ENCODE measurements around the gene MYLK.
A peak's percentile ranks its signal among the peaks of the same experiment; 100 is the strongest.

Gene MYLK

GRCh38 chr3:123884203-123884831 is at the start of gene MYLK:
MYLK (minus strand) TSS chr3:123884332; CDS start chr3:123793841, 90,491 bp downstream.
- Histone ChIP-seq H3K4me3 (ENCODE audit: low read length) (peak within 1 kb of the TSS; percentile 65; the same call in 1 of the 2 replicates), H3K36me3 (ENCODE audit: control insufficient read depth, insufficient read depth, low read length) (no peaks in the 10 kb centered on the region), H3K27ac (ENCODE audit: low read length) (no peak within 1 kb of the TSS), H3K9me3 (ENCODE audit: control insufficient read depth, insufficient read depth, low read length) (no peaks in the 10 kb centered on the region), H3K27me3 (ENCODE audit: control insufficient read depth, insufficient read depth, low read length) (no peaks in the 10 kb centered on the region), H3K4me1 (ENCODE audit: control insufficient read depth, insufficient read depth, low read length) (0 out of 2 replicates have a peak, but pooled peaks cover 2% of the 10 kb centered on the region)
- no CpG with 5 or more reads among the region's 70 CpGs for WGBS (ENCODE audit: insufficient coverage, insufficient read length)
- peak; percentile 91 for DNase-seq (ENCODE audit: low read depth, low spot score)

GRCh38 chr3:123930445-123930844 is 46.3 kb upstream of the MYLK start:
- Histone ChIP-seq H3K36me3 (ENCODE audit: control insufficient read depth, insufficient read depth, low read length) (no peaks in the 10 kb centered on the region), H3K27me3 (ENCODE audit: control insufficient read depth, insufficient read depth, low read length) (no peaks in the 10 kb centered on the region), H3K9me3 (ENCODE audit: control insufficient read depth, insufficient read depth, low read length) (no peaks in the 10 kb centered on the region), H3K27ac (ENCODE audit: low read length) (no peak overlapping the region), H3K4me3 (ENCODE audit: low read length) (no peak overlapping the region), H3K4me1 (ENCODE audit: control insufficient read depth, insufficient read depth, low read length) (no peaks in the 10 kb centered on the region)
- no peak for DNase-seq (ENCODE audit: low read depth, low spot score)

- Histone ChIP-seq H3K27ac (ENCODE audit: low read length) (no peak overlapping the region), H3K36me3 (ENCODE audit: control insufficient read depth, insufficient read depth, low read length) (no peaks in the 10 kb centered on the region), H3K4me1 (ENCODE audit: control insufficient read depth, insufficient read depth, low read length) (no peaks in the 10 kb centered on the region), H3K4me3 (ENCODE audit: low read length) (no peak overlapping the region), H3K9me3 (ENCODE audit: control insufficient read depth, insufficient read depth, low read length) (no peaks in the 10 kb centered on the region), H3K27me3 (ENCODE audit: control insufficient read depth, insufficient read depth, low read length) (no peaks in the 10 kb centered on the region)
- DNase-seq (ENCODE audit: low read depth, low spot score) = no peak
- no CpG with 5 or more reads among the region's 9 CpGs for WGBS (ENCODE audit: insufficient coverage, insufficient read length)
These were observed 45.2 kb upstream of the MYLK start for GRCh38 chr3:123929325-123929724.

GRCh38 chr3:123926396-123926795 is 42.3 kb upstream of the MYLK start:
- Histone ChIP-seq H3K9me3 (ENCODE audit: control insufficient read depth, insufficient read depth, low read length) (no peaks in the 10 kb centered on the region), H3K4me3 (ENCODE audit: low read length) (no peak overlapping the region), H3K27ac (ENCODE audit: low read length) (no peak overlapping the region), H3K4me1 (ENCODE audit: control insufficient read depth, insufficient read depth, low read length) (no peaks in the 10 kb centered on the region), H3K27me3 (ENCODE audit: control insufficient read depth, insufficient read depth, low read length) (no peaks in the 10 kb centered on the region), H3K36me3 (ENCODE audit: control insufficient read depth, insufficient read depth, low read length) (no peaks in the 10 kb centered on the region)
- no peak for DNase-seq (ENCODE audit: low read depth, low spot score)

GRCh38 chr3:123920868-123921267 is 36.7 kb upstream of the MYLK start:
- Histone ChIP-seq H3K9me3 (ENCODE audit: control insufficient read depth, insufficient read depth, low read length) (no peaks in the 10 kb centered on the region), H3K4me3 (ENCODE audit: low read length) (no peak overlapping the region), H3K4me1 (ENCODE audit: control insufficient read depth, insufficient read depth, low read length) (no peaks in the 10 kb centered on the region), H3K27me3 (ENCODE audit: control insufficient read depth, insufficient read depth, low read length) (no peaks in the 10 kb centered on the region), H3K36me3 (ENCODE audit: control insufficient read depth, insufficient read depth, low read length) (peaks cover 5% of the 10 kb centered on the region; the same call in 1 of the 2 replicates), H3K27ac (ENCODE audit: low read length) (no peak overlapping the region)
- no peak for DNase-seq (ENCODE audit: low read depth, low spot score)

GRCh38 chr3:123920383-123920782 is 36.3 kb upstream of the MYLK start:
- WGBS (ENCODE audit: insufficient coverage, insufficient read length) = no CpG with 5 or more reads among the region's 1 CpG
- no peak for DNase-seq (ENCODE audit: low read depth, low spot score)
- Histone ChIP-seq H3K36me3 (ENCODE audit: control insufficient read depth, insufficient read depth, low read length) (peaks cover 5% of the 10 kb centered on the region; the same call in 1 of the 2 replicates), H3K27me3 (ENCODE audit: control insufficient read depth, insufficient read depth, low read length) (no peaks in the 10 kb centered on the region), H3K9me3 (ENCODE audit: control insufficient read depth, insufficient read depth, low read length) (no peaks in the 10 kb centered on the region), H3K4me1 (ENCODE audit: control insufficient read depth, insufficient read depth, low read length) (no peaks in the 10 kb centered on the region), H3K27ac (ENCODE audit: low read length) (no peak overlapping the region), H3K4me3 (ENCODE audit: low read length) (no peak overlapping the region)

GRCh38 chr3:123919353-123919752 is 35.2 kb upstream of the MYLK start:
- Histone ChIP-seq H3K4me3 (ENCODE audit: low read length) (no peak overlapping the region), H3K27ac (ENCODE audit: low read length) (no peak overlapping the region), H3K4me1 (ENCODE audit: control insufficient read depth, insufficient read depth, low read length) (no peaks in the 10 kb centered on the region), H3K36me3 (ENCODE audit: control insufficient read depth, insufficient read depth, low read length) (peaks cover 5% of the 10 kb centered on the region; the same call in 1 of the 2 replicates), H3K9me3 (ENCODE audit: control insufficient read depth, insufficient read depth, low read length) (no peaks in the 10 kb centered on the region), H3K27me3 (ENCODE audit: control insufficient read depth, insufficient read depth, low read length) (no peaks in the 10 kb centered on the region)
- no CpG with 5 or more reads among the region's 3 CpGs for WGBS (ENCODE audit: insufficient coverage, insufficient read length)
- DNase-seq (ENCODE audit: low read depth, low spot score) = no peak

- WGBS (ENCODE audit: insufficient coverage, insufficient read length) = no CpG with 5 or more reads among the region's 5 CpGs
- no peaks in the 10 kb centered on the region for H3K27me3 ChIP-seq (ENCODE audit: control insufficient read depth, insufficient read depth, low read length)
- no peak for DNase-seq (ENCODE audit: low read depth, low spot score)
- H3K9me3 ChIP-seq (ENCODE audit: control insufficient read depth, insufficient read depth, low read length) = no peaks in the 10 kb centered on the region
- no peaks in the 10 kb centered on the region for H3K4me1 ChIP-seq (ENCODE audit: control insufficient read depth, insufficient read depth, low read length)
- peaks cover 5% of the 10 kb centered on the region; the same call in 1 of the 2 replicates for H3K36me3 ChIP-seq (ENCODE audit: control insufficient read depth, insufficient read depth, low read length)
- no peak overlapping the region for H3K4me3 ChIP-seq (ENCODE audit: low read length)
- no peak overlapping the region for H3K27ac ChIP-seq (ENCODE audit: low read length)
These were observed 30.7 kb upstream of the MYLK start for GRCh38 chr3:123914829-123915228.

GRCh38 chr3:123909785-123910184 is 25.7 kb upstream of the MYLK start:
- WGBS (ENCODE audit: insufficient coverage, insufficient read length) = no CpG with 5 or more reads among the region's 2 CpGs
- DNase-seq (ENCODE audit: low read depth, low spot score) = no peak
- no peaks in the 10 kb centered on the region; the same call in 1 of the 2 replicates for H3K36me3 ChIP-seq (ENCODE audit: control insufficient read depth, insufficient read depth, low read length)

GRCh38 chr3:123907720-123908119 is 23.6 kb upstream of the MYLK start:
- Histone ChIP-seq H3K4me1 (ENCODE audit: control insufficient read depth, insufficient read depth, low read length) (no peaks in the 10 kb centered on the region), H3K9me3 (ENCODE audit: control insufficient read depth, insufficient read depth, low read length) (no peaks in the 10 kb centered on the region), H3K4me3 (ENCODE audit: low read length) (no peak overlapping the region), H3K27ac (ENCODE audit: low read length) (no peak overlapping the region), H3K27me3 (ENCODE audit: control insufficient read depth, insufficient read depth, low read length) (no peaks in the 10 kb centered on the region), H3K36me3 (ENCODE audit: control insufficient read depth, insufficient read depth, low read length) (no peaks in the 10 kb centered on the region)
- no peak for DNase-seq (ENCODE audit: low read depth, low spot score)
- no CpG with 5 or more reads among the region's 2 CpGs for WGBS (ENCODE audit: insufficient coverage, insufficient read length)

More at GRCh38 chr3:123909785-123910184, 25.7 kb upstream of the MYLK start:
- H3K27me3 ChIP-seq (ENCODE audit: control insufficient read depth, insufficient read depth, low read length) = no peaks in the 10 kb centered on the region
- no peak overlapping the region for H3K4me3 ChIP-seq (ENCODE audit: low read length)
- no peaks in the 10 kb centered on the region for H3K9me3 ChIP-seq (ENCODE audit: control insufficient read depth, insufficient read depth, low read length)
- H3K4me1 ChIP-seq (ENCODE audit: control insufficient read depth, insufficient read depth, low read length) = no peaks in the 10 kb centered on the region
- H3K27ac ChIP-seq (ENCODE audit: low read length) = no peak overlapping the region

- no peak for DNase-seq (ENCODE audit: low read depth, low spot score)
- no CpG with 5 or more reads among the region's 5 CpGs for WGBS (ENCODE audit: insufficient coverage, insufficient read length)
- no peaks in the 10 kb centered on the region for H3K4me1 ChIP-seq (ENCODE audit: control insufficient read depth, insufficient read depth, low read length)
These were observed 15.3 kb upstream of the MYLK start for GRCh38 chr3:123899300-123899865.

More at GRCh38 chr3:123899300-123899865, 15.3 kb upstream of the MYLK start:
- Histone ChIP-seq H3K27ac (ENCODE audit: low read length) (no peak overlapping the region), H3K27me3 (ENCODE audit: control insufficient read depth, insufficient read depth, low read length) (no peaks in the 10 kb centered on the region), H3K36me3 (ENCODE audit: control insufficient read depth, insufficient read depth, low read length) (no peaks in the 10 kb centered on the region), H3K4me3 (ENCODE audit: low read length) (no peak overlapping the region), H3K9me3 (ENCODE audit: control insufficient read depth, insufficient read depth, low read length) (no peaks in the 10 kb centered on the region)

Measured in iPS DF 6.9 (cell line).